ENCODE data around the gene OVCH1. TPM values are rescaled to one million over a fixed set of nuclear protein-coding genes. Genes with fewer than 3 reads are reported as not detected.

Gene OVCH1, protein sequence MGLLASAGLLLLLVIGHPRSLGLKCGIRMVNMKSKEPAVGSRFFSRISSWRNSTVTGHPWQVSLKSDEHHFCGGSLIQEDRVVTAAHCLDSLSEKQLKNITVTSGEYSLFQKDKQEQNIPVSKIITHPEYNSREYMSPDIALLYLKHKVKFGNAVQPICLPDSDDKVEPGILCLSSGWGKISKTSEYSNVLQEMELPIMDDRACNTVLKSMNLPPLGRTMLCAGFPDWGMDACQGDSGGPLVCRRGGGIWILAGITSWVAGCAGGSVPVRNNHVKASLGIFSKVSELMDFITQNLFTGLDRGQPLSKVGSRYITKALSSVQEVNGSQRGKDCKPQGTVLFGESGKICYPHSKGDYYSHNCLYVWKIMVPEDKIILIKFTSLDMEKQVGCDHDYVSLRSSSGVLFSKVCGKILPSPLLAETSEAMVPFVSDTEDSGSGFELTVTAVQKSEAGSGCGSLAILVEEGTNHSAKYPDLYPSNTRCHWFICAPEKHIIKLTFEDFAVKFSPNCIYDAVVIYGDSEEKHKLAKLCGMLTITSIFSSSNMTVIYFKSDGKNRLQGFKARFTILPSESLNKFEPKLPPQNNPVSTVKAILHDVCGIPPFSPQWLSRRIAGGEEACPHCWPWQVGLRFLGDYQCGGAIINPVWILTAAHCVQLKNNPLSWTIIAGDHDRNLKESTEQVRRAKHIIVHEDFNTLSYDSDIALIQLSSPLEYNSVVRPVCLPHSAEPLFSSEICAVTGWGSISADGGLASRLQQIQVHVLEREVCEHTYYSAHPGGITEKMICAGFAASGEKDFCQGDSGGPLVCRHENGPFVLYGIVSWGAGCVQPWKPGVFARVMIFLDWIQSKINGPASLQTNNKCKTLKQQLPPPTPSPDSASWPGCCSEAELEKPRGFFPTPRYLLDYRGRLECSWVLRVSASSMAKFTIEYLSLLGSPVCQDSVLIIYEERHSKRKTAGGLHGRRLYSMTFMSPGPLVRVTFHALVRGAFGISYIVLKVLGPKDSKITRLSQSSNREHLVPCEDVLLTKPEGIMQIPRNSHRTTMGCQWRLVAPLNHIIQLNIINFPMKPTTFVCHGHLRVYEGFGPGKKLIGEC
- 0.78 TPM for polyA plus RNA-seq (ENCODE audit: insufficient read length)
- long read RNA-seq, donor 1: 0 reads
- long read RNA-seq, donor 2: 0 reads
- long read RNA-seq, donor 3: 0 reads
- long read RNA-seq, donor 4: 0 reads
- long read RNA-seq, donor 5: 0 reads
- long read RNA-seq, donor 6: 0 reads
- long read RNA-seq, donor 7: 0 reads
- long read RNA-seq, donor 8: 0 reads

- DNase-seq: no peak
These were observed at the start of gene OVCH1 for GRCh38 chr12:29497588-29497987. TSS of gene OVCH1 (minus strand) at chr12:29497686. CDS start at chr12:29497686, 0 bp downstream.

- DNase-seq: no peak
These were observed 49.7 kb upstream of the OVCH1 start for GRCh38 chr12:29547151-29547632.

- DNase-seq: no peak
These were observed 48.5 kb upstream of the OVCH1 start for GRCh38 chr12:29546000-29546399.

DNA sequence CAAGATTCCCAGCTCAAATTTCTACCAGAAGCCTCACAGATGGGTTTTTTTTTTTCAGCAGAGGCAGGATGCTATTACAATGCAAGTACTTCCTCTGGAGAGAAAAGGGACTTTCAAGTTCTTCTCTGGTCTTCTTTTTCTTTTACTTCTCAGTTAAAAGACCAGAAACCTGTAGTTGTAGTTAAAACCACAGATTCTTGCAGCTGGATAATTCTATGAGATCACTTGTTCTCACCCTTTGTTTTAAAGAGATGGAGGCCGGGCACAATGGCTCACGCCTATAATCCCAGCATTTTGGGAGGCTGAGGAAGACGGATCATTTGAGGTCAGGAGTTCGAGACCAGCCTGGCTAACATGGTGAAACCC, 47.6 kb upstream of the OVCH1 start:
- no peak for DNase-seq

DNA sequence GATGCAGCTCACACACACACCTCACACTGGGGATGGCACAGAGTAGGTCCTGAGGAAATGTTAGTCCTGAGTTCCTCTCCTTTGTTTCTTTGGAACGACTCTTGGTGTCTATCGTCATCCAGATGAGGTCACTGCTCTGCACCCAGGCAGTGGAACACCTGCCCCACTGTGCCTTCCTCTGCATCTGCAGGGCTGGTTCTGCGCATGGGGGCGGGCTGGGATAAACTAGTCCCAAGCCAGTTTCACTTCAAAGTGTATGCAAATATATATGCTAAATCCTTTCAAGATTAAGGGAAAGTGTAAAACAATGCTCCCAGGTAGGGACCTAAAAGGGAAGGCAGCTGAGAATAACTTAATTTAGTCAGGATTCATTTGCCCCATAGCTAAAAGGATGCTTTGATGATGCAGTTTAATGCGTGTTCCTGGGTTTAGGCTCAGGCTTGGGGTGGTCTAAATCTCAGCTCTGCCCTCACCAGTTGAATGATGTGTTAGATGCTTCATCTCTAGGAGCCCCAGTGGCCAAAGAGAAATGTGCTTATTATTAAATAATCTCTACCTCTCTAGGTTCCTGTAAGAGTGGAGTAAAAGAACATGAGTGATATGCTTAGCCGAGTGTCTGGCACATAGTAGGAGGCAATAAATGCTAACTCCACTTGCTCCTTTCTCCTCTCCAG, 47.1 kb upstream of the OVCH1 start:
- no peak for DNase-seq

GRCh38 chr12:29543036-29543435, 45.5 kb upstream of the OVCH1 start:
- DNase-seq: peak; percentile 47

GRCh38 chr12:29537298-29537697, 39.8 kb upstream of the OVCH1 start:
- no peak for DNase-seq

GRCh38 chr12:29534935-29535334, 37.4 kb upstream of the OVCH1 start:
- no peak for DNase-seq

DNA sequence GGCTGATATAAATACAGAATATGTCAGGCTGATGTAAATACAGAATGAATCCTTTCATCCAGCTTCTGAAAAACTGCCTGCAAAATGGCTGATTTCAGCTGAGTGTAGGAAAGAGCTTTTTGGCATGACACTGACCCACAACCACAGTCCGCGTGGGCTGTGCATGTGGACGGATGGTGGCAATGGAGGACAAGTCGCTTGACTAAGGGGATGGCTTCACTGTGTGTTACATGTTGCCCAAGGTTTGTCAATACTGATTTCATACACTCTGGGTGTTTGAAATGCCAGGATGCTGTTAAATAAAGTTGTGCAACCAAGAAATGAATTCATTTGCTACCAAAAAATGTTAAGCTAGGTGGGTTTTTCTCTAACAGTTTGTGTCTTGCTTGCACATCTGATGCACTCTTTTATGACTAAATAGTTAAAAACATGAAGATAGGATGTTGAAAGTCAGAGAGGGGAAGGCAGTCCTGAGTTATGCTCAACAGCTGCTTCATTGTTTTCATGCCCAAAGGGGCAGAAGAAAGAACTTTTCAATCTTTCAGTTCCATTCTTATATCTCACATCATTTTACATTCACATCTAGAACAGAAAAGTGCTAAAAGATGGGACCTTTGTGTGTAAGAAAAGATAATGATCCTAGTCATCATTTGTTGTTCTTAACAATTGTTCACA, 36.5 kb upstream of the OVCH1 start:
- DNase-seq: no peak

DNA sequence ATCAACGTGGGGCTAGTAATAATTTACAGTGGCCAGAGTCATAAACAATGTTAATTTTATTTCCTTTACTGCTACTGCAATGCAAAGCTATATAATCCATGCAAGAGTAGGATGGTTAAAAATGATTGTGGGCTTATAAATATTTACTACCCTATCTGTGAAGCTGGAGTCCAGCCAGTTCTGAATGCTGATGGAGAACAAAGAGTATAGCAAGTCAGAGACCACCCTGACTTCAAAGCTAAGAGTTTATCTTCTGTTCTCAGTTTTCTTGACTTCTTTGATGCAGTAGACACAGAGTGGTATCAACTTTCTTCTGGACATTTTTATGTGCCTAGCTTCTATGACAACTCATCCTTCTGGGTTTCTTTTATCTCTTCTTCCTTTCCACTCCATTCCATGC, 34.0 kb upstream of the OVCH1 start:
- no peak for DNase-seq

DNA sequence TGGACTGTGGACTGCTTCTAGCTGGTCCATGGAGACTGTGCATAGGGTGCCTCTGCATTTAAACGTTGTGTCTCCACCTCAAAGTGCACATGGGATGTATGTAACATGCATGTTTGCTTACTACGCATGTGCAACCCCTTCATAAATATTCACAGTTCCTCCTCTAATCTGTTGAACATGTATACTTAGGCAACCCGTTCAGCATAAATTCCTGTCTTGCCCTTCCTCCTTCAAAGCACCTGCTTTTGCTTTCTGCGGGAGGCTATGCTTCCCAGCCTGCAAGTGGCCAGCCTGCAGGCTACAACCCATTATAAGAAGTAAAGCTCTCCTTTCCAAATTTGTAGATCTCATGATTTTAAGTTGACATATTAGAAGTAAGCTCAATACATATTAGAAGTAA, 33.0 kb upstream of the OVCH1 start:
- no peak for DNase-seq

DNA sequence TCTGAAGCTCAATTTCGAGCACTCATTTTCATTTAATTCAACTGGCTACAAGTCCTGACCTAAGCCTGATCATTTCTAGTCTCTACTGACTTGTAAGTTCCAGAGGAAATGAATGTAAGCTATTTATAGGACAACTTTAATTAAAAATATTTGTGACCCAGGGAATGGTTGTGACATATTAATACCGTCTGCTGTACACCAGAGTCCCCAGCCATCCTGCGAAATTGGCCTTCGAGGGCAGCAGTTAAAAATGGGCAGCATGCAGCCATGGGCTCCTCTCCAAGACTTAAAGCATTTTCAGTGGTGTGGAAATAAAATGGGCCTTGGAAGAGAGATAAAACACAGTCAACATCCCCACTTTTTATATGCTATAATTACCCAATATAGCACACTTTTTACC, 30.7 kb upstream of the OVCH1 start:
- DNase-seq: no peak

DNA sequence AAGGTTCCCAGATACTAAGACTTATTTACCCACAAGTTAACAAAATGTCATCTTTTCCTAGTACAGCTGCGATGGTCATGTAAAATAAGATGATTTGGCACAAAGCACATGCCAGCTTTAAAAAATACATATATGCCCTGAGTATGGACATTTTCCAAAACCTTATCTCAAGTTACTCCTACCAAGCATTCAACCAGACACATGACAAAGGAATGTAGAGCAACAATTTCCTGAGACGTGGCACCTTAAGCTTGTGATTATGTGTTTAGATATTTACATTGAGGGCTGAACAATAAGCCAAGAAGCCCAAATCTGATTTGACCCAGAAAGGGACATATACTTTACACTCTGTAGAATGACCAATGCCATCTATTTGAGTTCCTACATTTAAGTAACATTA, 24.5 kb upstream of the OVCH1 start:
- no peak for DNase-seq

- peak; percentile 50 for DNase-seq
These were observed 22.2 kb upstream of the OVCH1 start for GRCh38 chr12:29519585-29520182.

- no peak for DNase-seq
These were observed 20.9 kb upstream of the OVCH1 start for GRCh38 chr12:29518407-29518806.

- DNase-seq: no peak
These were observed 19.8 kb upstream of the OVCH1 start for GRCh38 chr12:29517264-29517663.

DNA sequence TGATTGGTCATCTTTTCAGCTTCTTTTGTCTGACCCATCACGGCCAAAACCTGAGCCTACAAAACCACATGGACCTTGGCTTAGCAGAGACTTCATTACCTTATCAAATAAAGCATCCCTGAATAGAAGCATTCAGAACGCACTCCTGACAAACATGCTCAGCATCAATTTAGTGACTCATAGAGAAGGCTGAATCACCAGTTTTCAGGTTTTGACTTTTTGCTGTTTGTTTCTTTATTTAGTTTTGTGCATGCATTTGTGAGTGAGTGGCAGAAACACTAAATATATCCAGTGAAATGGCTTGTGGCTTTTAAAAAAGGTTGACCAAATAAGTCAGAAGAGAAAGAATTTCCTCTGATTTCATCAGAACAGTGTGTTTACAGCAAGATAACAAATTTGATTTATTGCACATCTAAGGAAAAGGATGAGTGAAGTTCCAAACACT, 19.0 kb upstream of the OVCH1 start:
- DNase-seq: no peak

DNA sequence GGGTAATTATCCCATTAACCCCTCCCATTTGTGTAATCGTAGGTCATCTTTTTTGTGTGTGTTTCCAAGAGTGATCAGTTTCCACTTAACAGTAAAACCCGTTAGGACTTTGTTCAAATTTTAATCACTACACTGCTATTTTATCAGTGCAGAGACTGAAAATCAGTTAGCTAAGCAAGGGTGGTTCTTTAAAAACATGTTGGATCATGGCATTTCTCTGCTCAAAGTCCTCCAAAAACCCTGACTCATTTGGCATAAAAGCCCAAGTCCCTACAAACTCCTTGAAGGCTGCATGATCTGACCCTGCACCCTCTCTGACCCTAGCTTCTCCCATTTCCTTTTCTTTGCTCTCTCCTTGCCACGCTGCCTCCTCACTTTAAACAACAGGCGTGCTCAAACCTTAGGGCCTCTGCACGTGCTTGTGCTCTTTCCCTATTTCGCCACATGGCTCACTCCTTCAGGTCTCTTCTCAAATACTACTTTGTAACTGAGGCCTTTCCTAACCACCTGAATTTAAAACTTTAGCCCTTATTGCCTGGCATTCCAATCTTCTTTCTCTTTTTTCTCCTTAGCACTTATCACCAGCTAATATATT, 13.2 kb upstream of the OVCH1 start:
- no peak for DNase-seq

- no peak for DNase-seq
These were observed 12.0 kb upstream of the OVCH1 start for GRCh38 chr12:29509503-29509902.

DNA sequence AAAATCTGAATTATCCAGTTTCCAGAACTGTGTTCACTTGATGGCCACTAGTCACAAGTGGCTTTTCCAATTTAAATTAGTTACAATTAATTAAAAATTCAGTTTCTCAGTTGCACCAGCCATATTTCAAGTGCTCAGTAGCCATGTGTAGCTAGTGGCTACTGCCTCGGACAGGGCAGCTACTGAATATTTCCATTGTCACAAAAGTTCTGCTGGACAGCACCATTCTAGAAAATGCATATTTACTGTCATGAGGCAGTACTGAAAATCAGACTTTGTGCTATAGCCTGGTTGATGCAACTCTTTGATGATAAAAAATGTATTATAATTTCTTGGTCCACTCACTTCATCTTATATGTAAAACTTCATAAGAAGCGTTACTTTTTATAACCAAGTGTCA, 11.5 kb upstream of the OVCH1 start:
- DNase-seq: no peak
